Prostate gland (tissue), 2 donors: ENCODE results near the gene ABCG8. TPM values are rescaled to one million over a fixed set of nuclear protein-coding genes. Genes with fewer than 3 reads are reported as not detected.

Experiments
- DNase-seq: peaks from one replicate; pipeline ENCODE4 v3.0.0-alpha.2; 2019; ENCODE audit warnings: low spot score
- H3K27ac ChIP-seq, 2 donors: fragments of 200-600 bp; sonication (generic); 2 replicates each; pipeline ENCODE4 v1.5.1; 2017 to 2019
- H3K27me3 ChIP-seq: fragments of 200-600 bp; sonication (generic); replicated peaks from 2 replicates; pipeline ENCODE4 v1.5.1; 2019; ENCODE audit not compliant: insufficient read depth
- H3K36me3 ChIP-seq, 2 donors: fragments of 200-600 bp; sonication (generic); 1 replicate in 1 of 2; 2 replicates in 1 of 2; pipeline versions ENCODE4 v1.5.1 to v1.8.1; 2017 to 2019
- H3K4me1 ChIP-seq: fragments of 200-600 bp; sonication (generic); replicated peaks from 2 replicates; pipeline ENCODE4 v1.5.1; 2019
- H3K4me3 ChIP-seq, 2 donors: fragments of 200-600 bp; sonication (generic); 2 replicates each; pipeline ENCODE4 v1.5.1; 2017 to 2019
- H3K9me3 ChIP-seq: fragments of 200-600 bp; sonication (generic); 2 replicates; pipeline ENCODE4 v1.5.1; 2017
- CTCF ChIP-seq, 4 experiments: fragments of 200-600 bp in 2 of 4; fragments of 450-650 bp in 2 of 4; sonication (generic) in 2 of 4; IDR thresholded peaks; 1 replicate in 3 of 4; 2 replicates in 1 of 4; pipeline ENCODE4 v1.5.1; 2016 to 2019; ENCODE audit warnings: antibody characterized with exemption in 4 of 4, mild to moderate bottlenecking in 2 of 4, moderate library complexity in 2 of 4
- POLR2A ChIP-seq: fragments of 450-650 bp; IDR thresholded peaks from one replicate; pipeline ENCODE4 v1.6.1; 2016; ENCODE audit warnings: antibody characterized with exemption, mild to moderate bottlenecking
- POLR2AphosphoS5 ChIP-seq: sonication (generic); formaldehyde crosslinking; IDR thresholded peaks from one replicate; pipeline ENCODE4 v1.6.1; 2017; ENCODE audit warnings: antibody characterized with exemption
- WGBS: methylation state at CpG from one replicate; pipeline ENCODE4 v1.1.5; 2018; 5-methylcytosine and 5-hydroxymethylcytosine counted together
- intact Hi-C: fragments of 100-400 bp; cut with DNase I; formaldehyde crosslinking; loops from one replicate; pipeline ENCODE4 v1.14.2; 2022
- small RNA-seq, 2 donors: library from RNA; depleted of rRNA; stranded (forward); fragments of <200 nt; gene quantifications; one replicate each; pipeline ENCODE3, GENCODE V24; 2016
- total RNA-seq, 2 donors: library from RNA; depleted of rRNA; stranded (reverse); fragments of >200 nt; gene quantifications; one replicate each; pipeline ENCODE4 v1.1.0, GENCODE V29; 2016

Gene ABCG8
- total RNA-seq, 2 donors from 2014 or later = 0.57 TPM; not detected in 1

GRCh38 chr2:43927442-43927841 is 88.7 kb downstream of the ABCG8 start:
- WGBS = 84% methylated on average over 4 of the region's 4 CpGs
- H3K4me3 ChIP-seq = no peak overlapping the region
- no peaks in the 10 kb centered on the region for H3K27me3 ChIP-seq
- no peak for DNase-seq
- TF ChIP-seq POLR2A (no peak), CTCF (IDR thresholded peaks at IDR 0.05) (no peak), POLR2AphosphoS5 (no peak)
- intact Hi-C loops = no loop called here
- H3K4me1 ChIP-seq = no peaks in the 10 kb centered on the region
- H3K9me3 ChIP-seq = no peaks in the 10 kb centered on the region
- no peaks in the 10 kb centered on the region for H3K36me3 ChIP-seq
- H3K27ac ChIP-seq = no peak overlapping the region

GRCh38 chr2:43931293-43931692 is 92.5 kb downstream of the ABCG8 start:
- no peak overlapping the region for H3K4me3 ChIP-seq
- no peak for TF ChIP-seq POLR2A
- no peak for TF ChIP-seq CTCF (IDR thresholded peaks at IDR 0.05)
- no peaks in the 10 kb centered on the region for H3K4me1 ChIP-seq
- no peaks in the 10 kb centered on the region for H3K27me3 ChIP-seq
- no peak for DNase-seq
- H3K9me3 ChIP-seq = no peaks in the 10 kb centered on the region
- intact Hi-C loops = no loop called here
- H3K36me3 ChIP-seq = no peaks in the 10 kb centered on the region
- WGBS = 90% methylated on average over 3 of the region's 3 CpGs
- no peak overlapping the region for H3K27ac ChIP-seq

Small RNA genes within 50 kb of the gene (small RNA-seq; reads per million reads assigned to genes)
- gene RN7SL455P (0 reads per million in 2 donors), gene RNU6-1048P (0 reads per million in 2 donors)

Other genes with a start within 250 kb of the ABCG8 start
- 10 to 100 TPM; 41.1 to 54.3 TPM for gene THADA, start 242.9 kb upstream of the ABCG8 start, total RNA-seq
- gene PLEKHH2, start 201.7 kb upstream of the ABCG8 start, total RNA-seq = 10 to 100 TPM in 1 of 2 donors, 1 to 10 TPM in 1; 5.9 to 25.2 TPM
- 1 to 10 TPM in 1 of 2 donors, under 1 TPM in 1; 0.91 to 2.3 TPM for gene C1GALT1C1L, start 162.5 kb upstream of the ABCG8 start, total RNA-seq
- 10 to 100 TPM; 26.1 to 27.3 TPM for gene DYNC2LI1, start 64.9 kb upstream of the ABCG8 start, total RNA-seq
- gene ABCG5, start 132 bp upstream of the ABCG8 start, total RNA-seq = not detected
- 10 to 100 TPM; 49.3 to 82.3 TPM for gene LRPPRC, start 157.0 kb downstream of the ABCG8 start, total RNA-seq